HCT116 (cell line): Measurements from ENCODE around the gene DNHD1. TPM values are rescaled to one million over a fixed set of nuclear protein-coding genes. Genes with fewer than 3 reads are reported as not detected.

Source experiments
- ATAC-seq: fragments of 200-7000 bp; cut with Tn5 transposase; 2 replicates; pipeline ENCODE4 v1.9.1; 2020; ENCODE audit warnings: mild to moderate bottlenecking, moderate library complexity
- BruUV-seq: library from RNA; stranded (reverse); fragments of 400-500 nt; replicated peaks from 2 replicates; lab custom pipeline; 2021; lab: Mats Ljungman, UMichigan
- CTCF ChIA-PET: fragments of 300-600 bp; sonication (Branson Sonifier 250); formaldehyde crosslinking; loops from one replicate; lab custom pipeline; 2021; ENCODE audit warnings: antibody characterized with exemption; lab: Charles Lee
- POLR2A ChIA-PET: fragments of 300-600, 350-600 bp; sonication (Branson Sonifier 250); formaldehyde crosslinking; loops from one replicate; lab custom pipeline; 2021; ENCODE audit warnings: antibody characterized with exemption; lab: Charles Lee
- RAD21 ChIA-PET, 2 experiments: fragments of 300-600 bp; sonication (Branson Sonifier 250); formaldehyde crosslinking; loops; one replicate each; lab custom pipeline; 2023; ENCODE audit warnings: low total read pairs in 2 of 2; ENCODE audit not compliant: uncharacterized antibody in 2 of 2, unreplicated experiment in 2 of 2, low non-redundant PET in 1 of 2; lab: Charles Lee
- DNase-seq: peaks from one replicate; pipeline ENCODE4 v3.0.0-alpha.2; 2010; ENCODE audit warnings: low read depth, low spot score
- H2AFZ ChIP-seq: fragments of 200-600 bp; shearing (Covaris generic), sonication (generic); 2 replicates; pipeline ENCODE4 v1.6.1; 2017; ENCODE audit warnings: low read depth, mixed run types, mixed read lengths, antibody characterized with exemption, low read length; ENCODE audit not compliant: poor library complexity, severe bottlenecking
- H3K27ac ChIP-seq: 2 replicates; pipeline ENCODE4 v1.5.1; 2012; ENCODE audit warnings: low read depth, low read length
- H3K27me3 ChIP-seq: fragments of 200-600 bp; sonication (generic); 2 replicates; pipeline ENCODE4 v1.6.1; 2016; ENCODE audit warnings: mixed run types, low read length, mixed read lengths; ENCODE audit not compliant: insufficient read depth
- H3K36me3 ChIP-seq, 2 experiments: fragments of 200-500 bp in 1 of 2; fragments of 200-600 bp in 1 of 2; sonication (Bioruptor generic) in 1 of 2; sonication (generic) in 1 of 2; 2 replicates each; pipeline versions ENCODE4 v1.5.1 to v1.6.1; 2014 to 2016; ENCODE audit warnings: low read length in 2 of 2, inconsistent platforms in 1 of 2, mixed read lengths in 1 of 2, mixed run types in 1 of 2; ENCODE audit not compliant: insufficient read depth in 2 of 2, control insufficient read depth in 1 of 2
- H3K4me1 ChIP-seq, 2 experiments: fragments of 200-600 bp in 1 of 2; sonication (generic) in 1 of 2; 2 replicates each; pipeline versions ENCODE4 v1.5.1 to v1.6.1; 2012 to 2017; ENCODE audit warnings: low read length in 2 of 2, inconsistent platforms in 1 of 2, mild to moderate bottlenecking in 1 of 2, mixed read lengths in 1 of 2, mixed run types in 1 of 2, moderate library complexity in 1 of 2; ENCODE audit not compliant: insufficient read depth in 2 of 2, control insufficient read depth in 1 of 2
- H3K4me2 ChIP-seq: fragments of 200-600 bp; sonication (generic); 2 replicates; pipeline ENCODE4 v1.6.1; 2017; ENCODE audit warnings: mixed run types, low read length, mixed read lengths
- H3K4me3 ChIP-seq, 2 experiments: fragments of 200-600 bp in 1 of 2; sonication (generic) in 1 of 2; replicated peaks in 1 of 2; 2 replicates each; pipeline ENCODE4 v1.5.1; 2011 to 2016; ENCODE audit warnings: low read length in 2 of 2, control low read depth in 1 of 2, low read depth in 1 of 2, mild to moderate bottlenecking in 1 of 2, mixed read lengths in 1 of 2, mixed run types in 1 of 2
- H3K79me2 ChIP-seq: fragments of 200-600 bp; sonication (generic); 2 replicates; pipeline ENCODE4 v1.6.1; 2017; ENCODE audit warnings: mild to moderate bottlenecking, mixed run types, low read length, moderate library complexity, mixed read lengths; ENCODE audit not compliant: insufficient read depth
- H3K9ac ChIP-seq: fragments of 200-600 bp; sonication (generic); 2 replicates; pipeline ENCODE4 v1.6.1; 2016; ENCODE audit warnings: low read length, mixed read lengths
- H3K9me2 ChIP-seq: fragments of 200-600 bp; sonication (generic), shearing (Covaris generic); 2 replicates; pipeline ENCODE4 v1.6.1; 2017; ENCODE audit warnings: mixed run types, mild to moderate bottlenecking, moderate library complexity; ENCODE audit not compliant: insufficient read depth
- H3K9me3 ChIP-seq, 2 experiments: fragments of 200-500 bp in 1 of 2; fragments of 200-600 bp in 1 of 2; sonication (Bioruptor generic) in 1 of 2; sonication (generic) in 1 of 2; 2 replicates each; pipeline ENCODE4 v1.6.1; 2014 to 2017; ENCODE audit warnings: low read length in 2 of 2, mixed read lengths in 2 of 2, inconsistent platforms in 1 of 2, low read depth in 1 of 2, mild to moderate bottlenecking in 1 of 2, mixed run types in 1 of 2, moderate library complexity in 1 of 2; ENCODE audit not compliant: control insufficient read depth in 1 of 2, insufficient read depth in 1 of 2
- H4K20me1 ChIP-seq: fragments of 200-600 bp; sonication (generic), shearing (Covaris generic); 2 replicates; pipeline ENCODE4 v1.6.1; 2017; ENCODE audit warnings: mixed run types, mild to moderate bottlenecking, moderate library complexity; ENCODE audit not compliant: insufficient read depth
- CEBPB ChIP-seq: IDR thresholded peaks from 2 replicates; pipeline ENCODE4 v1.6.1; 2012; ENCODE audit warnings: low read depth
- EGR1 ChIP-seq: IDR thresholded peaks from 2 replicates; pipeline ENCODE4 v1.6.1; 2012; ENCODE audit warnings: low read depth
- ELF1 ChIP-seq: IDR thresholded peaks from 2 replicates; pipeline ENCODE4 v1.6.1; 2012; ENCODE audit warnings: low read depth, borderline replicate concordance
- EZH2 ChIP-seq: fragments of 200-600 bp; sonication (generic); IDR thresholded peaks from 2 replicates; pipeline ENCODE4 v1.6.1; 2017; ENCODE audit warnings: antibody characterized with exemption, mixed run types
- EZH2phosphoT487 ChIP-seq: fragments of 200-600 bp; IDR thresholded peaks from 2 replicates; pipeline ENCODE4 v1.6.1; 2018; ENCODE audit warnings: antibody characterized with exemption, borderline replicate concordance
- FOSL1 ChIP-seq: IDR thresholded peaks from 2 replicates; pipeline ENCODE4 v1.6.1; 2012; ENCODE audit warnings: low read depth
- JUND ChIP-seq: IDR thresholded peaks from 2 replicates; pipeline ENCODE4 v1.6.1; 2012
- RAD21 ChIP-seq: IDR thresholded peaks from 2 replicates; pipeline ENCODE4 v1.6.1; 2012; ENCODE audit warnings: low read depth, mild to moderate bottlenecking
- REST ChIP-seq: IDR thresholded peaks from 2 replicates; pipeline ENCODE4 v1.6.1; 2012; ENCODE audit warnings: low read depth
- TCF7L2 ChIP-seq: IDR thresholded peaks from 2 replicates; pipeline ENCODE4 v1.7.0; 2011; ENCODE audit warnings: borderline replicate concordance, inconsistent platforms; ENCODE audit not compliant: insufficient read depth, insufficient read length; ENCODE audit errors: extremely low read depth
- YY1 ChIP-seq: IDR thresholded peaks from 2 replicates; pipeline ENCODE4 v1.6.1; 2011; ENCODE audit warnings: low read length, low read depth, moderate library complexity, mild to moderate bottlenecking; ENCODE audit not compliant: insufficient replicate concordance; ENCODE audit errors: extremely low read depth
- ZBTB33 ChIP-seq: IDR thresholded peaks from 2 replicates; pipeline ENCODE4 v1.6.1; 2011; ENCODE audit warnings: mild to moderate bottlenecking, low read length, moderate library complexity; ENCODE audit not compliant: insufficient replicate concordance; ENCODE audit errors: extremely low read depth
- intact Hi-C: fragments of 100-400 bp; cut with micrococcal nuclease; formaldehyde crosslinking; loops from 2 replicates; pipeline ENCODE4 v1.10.0; 2022
- total RNA-seq: library from RNA; stranded (reverse); gene quantifications from one replicate; pipeline ENCODE4 v1.2.1, GENCODE V29; 2021; ENCODE audit not compliant: unreplicated experiment
- TF ChIP-seq, protein P1 (sequence below): IDR thresholded peaks from 2 replicates; pipeline ENCODE4 v1.6.1; 2012
- TF ChIP-seq, protein P2 (sequence below): IDR thresholded peaks from 2 replicates; pipeline ENCODE4 v1.6.1; 2012

DNHD1 gene
- total RNA-seq, 1 experiment from 2014 or later, result 8.0 TPM

DNA sequence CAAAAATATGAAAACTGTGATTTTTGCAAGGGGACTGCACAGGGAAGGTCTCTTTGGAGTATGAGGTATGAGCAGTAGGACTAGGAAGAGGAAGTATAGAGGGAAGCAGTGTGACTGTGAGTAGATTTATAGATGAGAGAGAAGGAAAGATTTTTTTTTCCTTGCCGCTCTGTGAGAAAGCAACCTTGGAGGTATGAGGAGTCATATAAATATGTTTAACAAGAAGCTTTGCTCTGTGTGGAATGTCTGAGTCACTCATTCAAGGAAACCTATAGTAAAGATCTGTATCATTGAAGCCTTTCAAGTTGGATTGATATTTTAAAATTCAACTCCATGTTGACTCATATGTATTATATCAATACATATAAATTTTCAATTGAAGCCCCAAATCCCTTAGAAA lies 26.2 kb downstream of the DNHD1 start:
- H3K27me3 ChIP-seq, result no peaks in the 10 kb centered on the region
- H3K4me1 ChIP-seq, result peaks cover 8 to 11% of the 10 kb centered on the region in 2 experiments; a peak in 3 of 4 replicates
- no TSS peak for BruUV-seq
- DNase-seq (peak; percentile 24), ATAC-seq (peak; percentile 74)
- H3K4me3 ChIP-seq, result no peak overlapping the region
- H3K9me3 ChIP-seq, result no peaks in the 10 kb centered on the region
- no peaks in the 10 kb centered on the region for H4K20me1 ChIP-seq
- ChIA-PET POLR2A (no interaction called here), RAD21 (no interaction called here), CTCF (interaction anchor here (1.6 kb wide), 1 partner anchor 8 kb away, joined by 6 read pairs; no protein-coding TSS in a partner anchor)
- no peaks in the 10 kb centered on the region for H3K79me2 ChIP-seq
- 0 out of 2 replicates have a peak, but pooled peaks have one; percentile 40 for TF ChIP-seq JUND
- TF ChIP-seq REST, result no peak
- peak; percentile 14; the same call in 1 of the 2 replicates for TF ChIP-seq FOSL1
- no peak for TF ChIP-seq RAD21
- no peak for TF ChIP-seq TCF7L2
- TF ChIP-seq EZH2, result no peak
- TF ChIP-seq YY1, result no peak
- TF ChIP-seq EGR1, result no peak
- no peak for TF ChIP-seq ELF1
- no peak for TF ChIP-seq EZH2phosphoT487
- no peak for TF ChIP-seq CEBPB
- TF ChIP-seq, protein P1, sequence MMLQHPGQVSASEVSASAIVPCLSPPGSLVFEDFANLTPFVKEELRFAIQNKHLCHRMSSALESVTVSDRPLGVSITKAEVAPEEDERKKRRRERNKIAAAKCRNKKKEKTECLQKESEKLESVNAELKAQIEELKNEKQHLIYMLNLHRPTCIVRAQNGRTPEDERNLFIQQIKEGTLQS, result no peak
- TF ChIP-seq, protein P2, sequence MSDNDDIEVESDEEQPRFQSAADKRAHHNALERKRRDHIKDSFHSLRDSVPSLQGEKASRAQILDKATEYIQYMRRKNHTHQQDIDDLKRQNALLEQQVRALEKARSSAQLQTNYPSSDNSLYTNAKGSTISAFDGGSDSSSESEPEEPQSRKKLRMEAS, result no peak
- TF ChIP-seq ZBTB33, result no peak
- H2AFZ ChIP-seq, result no peak overlapping the region
- H3K9me2 ChIP-seq, result no peaks in the 10 kb centered on the region
- H3K4me2 ChIP-seq, result peak overlapping the region; percentile 33
- H3K36me3 ChIP-seq, result no peaks in the 10 kb centered on the region
- H3K27ac ChIP-seq, result no peak overlapping the region
- intact Hi-C loops, result no loop called here
- no peak overlapping the region for H3K9ac ChIP-seq
